IPS DF 4.7 (cell line): ENCODE results near the gene ZBTB11.
"Not testable (repeated sequence)": the region's sequence is repeated elsewhere in the genome, so short reads cannot be mapped to it uniquely, and the experiment has no call there.

Experiments
- DNase-seq: peaks from one replicate; pipeline ENCODE4 v3.0.0-alpha.2; 2013; ENCODE audit warnings: low spot score; ENCODE audit errors: extremely low read depth

ZBTB11 gene, protein sequence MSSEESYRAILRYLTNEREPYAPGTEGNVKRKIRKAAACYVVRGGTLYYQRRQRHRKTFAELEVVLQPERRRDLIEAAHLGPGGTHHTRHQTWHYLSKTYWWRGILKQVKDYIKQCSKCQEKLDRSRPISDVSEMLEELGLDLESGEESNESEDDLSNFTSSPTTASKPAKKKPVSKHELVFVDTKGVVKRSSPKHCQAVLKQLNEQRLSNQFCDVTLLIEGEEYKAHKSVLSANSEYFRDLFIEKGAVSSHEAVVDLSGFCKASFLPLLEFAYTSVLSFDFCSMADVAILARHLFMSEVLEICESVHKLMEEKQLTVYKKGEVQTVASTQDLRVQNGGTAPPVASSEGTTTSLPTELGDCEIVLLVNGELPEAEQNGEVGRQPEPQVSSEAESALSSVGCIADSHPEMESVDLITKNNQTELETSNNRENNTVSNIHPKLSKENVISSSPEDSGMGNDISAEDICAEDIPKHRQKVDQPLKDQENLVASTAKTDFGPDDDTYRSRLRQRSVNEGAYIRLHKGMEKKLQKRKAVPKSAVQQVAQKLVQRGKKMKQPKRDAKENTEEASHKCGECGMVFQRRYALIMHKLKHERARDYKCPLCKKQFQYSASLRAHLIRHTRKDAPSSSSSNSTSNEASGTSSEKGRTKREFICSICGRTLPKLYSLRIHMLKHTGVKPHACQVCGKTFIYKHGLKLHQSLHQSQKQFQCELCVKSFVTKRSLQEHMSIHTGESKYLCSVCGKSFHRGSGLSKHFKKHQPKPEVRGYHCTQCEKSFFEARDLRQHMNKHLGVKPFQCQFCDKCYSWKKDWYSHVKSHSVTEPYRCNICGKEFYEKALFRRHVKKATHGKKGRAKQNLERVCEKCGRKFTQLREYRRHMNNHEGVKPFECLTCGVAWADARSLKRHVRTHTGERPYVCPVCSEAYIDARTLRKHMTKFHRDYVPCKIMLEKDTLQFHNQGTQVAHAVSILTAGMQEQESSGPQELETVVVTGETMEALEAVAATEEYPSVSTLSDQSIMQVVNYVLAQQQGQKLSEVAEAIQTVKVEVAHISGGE

DNA sequence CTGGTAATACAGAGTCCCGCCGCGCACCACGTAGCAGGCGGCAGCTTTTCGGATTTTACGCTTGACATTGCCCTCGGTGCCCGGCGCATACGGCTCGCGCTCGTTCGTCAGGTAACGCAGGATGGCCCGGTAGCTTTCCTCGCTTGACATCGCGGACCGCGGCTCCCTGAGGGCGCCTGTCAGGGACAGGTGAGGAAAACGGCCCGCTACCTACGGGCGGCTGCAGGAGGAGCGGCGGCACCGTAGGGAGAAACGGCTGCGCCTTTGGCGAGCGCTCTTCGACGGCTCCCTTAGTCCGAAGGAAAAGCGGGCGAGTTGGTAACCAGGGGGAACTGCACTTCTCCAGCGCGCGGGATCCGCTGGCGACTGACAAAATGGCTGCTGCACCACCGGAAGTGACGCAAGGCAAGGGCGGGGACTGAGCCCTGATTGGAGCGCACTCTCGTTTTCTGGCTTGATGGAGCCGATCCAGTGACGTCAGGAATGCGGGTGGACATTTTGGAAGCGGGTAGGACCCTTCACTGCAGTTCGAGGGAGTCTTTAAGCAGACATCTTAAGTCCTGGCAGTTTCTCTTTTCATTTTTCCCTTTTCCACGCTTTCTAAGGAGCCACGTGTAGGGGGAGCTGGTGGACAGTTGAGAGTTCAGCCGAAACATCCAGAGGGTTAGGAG is at the start of gene ZBTB11:
TSS of gene ZBTB11 (minus strand) at position 368 of the 671 bp plus-strand sequence. CDS start at position 150, 218 bp downstream.
- DNase-seq = peak; percentile 98

DNA sequence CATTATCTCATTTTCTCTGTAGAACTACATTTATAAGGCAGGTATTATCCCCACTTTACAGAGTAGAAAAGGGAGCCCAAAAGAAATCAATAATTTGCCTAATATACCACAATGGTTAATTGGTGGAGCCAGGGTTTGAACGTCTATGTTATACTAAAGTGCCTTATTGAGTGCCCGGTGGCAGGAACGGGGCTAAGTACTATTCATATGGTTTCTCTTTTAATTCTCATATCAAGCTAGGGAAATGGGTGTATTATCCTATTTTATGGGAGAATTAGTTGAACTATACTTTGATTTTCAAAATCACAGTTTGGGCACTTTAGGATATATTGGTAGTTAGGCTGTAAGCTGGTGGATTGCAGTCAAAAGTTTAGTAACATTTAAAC is 49.0 kb upstream of the ZBTB11 start:
- no peak for DNase-seq

DNA sequence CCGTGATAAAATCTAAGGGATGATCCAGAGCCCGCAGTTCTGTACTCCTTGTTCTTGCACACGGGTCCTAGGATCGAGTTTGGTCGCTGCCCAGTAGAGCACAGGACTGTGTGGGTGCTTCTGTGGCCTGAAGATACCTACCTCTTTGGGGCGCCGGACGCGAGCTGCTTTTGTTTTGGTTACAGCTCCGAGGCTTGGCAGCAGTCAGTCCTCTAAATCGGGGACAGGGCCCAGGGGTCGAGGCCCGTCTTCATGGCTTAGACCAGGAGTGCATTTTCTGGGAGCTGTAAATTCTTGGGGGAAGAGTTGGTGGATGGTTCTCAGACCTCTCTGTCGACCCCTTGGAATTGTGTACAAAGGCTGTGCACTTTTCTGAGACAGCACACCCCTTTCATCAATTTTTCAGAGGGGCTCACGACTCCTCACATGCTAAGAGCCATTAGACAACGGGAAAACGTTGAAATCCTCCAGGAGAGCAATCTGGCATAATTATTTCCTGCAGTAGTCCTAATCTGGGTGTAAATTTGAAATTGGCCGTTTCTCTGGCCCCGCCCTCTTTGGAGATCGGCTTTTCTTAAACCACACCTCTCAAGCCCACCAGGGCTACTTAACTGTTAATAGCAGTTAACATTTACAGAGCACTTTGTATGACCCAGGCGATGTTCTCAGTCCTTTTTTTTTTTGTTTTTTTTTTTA is 48.4 kb upstream of the ZBTB11 start:
- DNase-seq = no peak

DNA sequence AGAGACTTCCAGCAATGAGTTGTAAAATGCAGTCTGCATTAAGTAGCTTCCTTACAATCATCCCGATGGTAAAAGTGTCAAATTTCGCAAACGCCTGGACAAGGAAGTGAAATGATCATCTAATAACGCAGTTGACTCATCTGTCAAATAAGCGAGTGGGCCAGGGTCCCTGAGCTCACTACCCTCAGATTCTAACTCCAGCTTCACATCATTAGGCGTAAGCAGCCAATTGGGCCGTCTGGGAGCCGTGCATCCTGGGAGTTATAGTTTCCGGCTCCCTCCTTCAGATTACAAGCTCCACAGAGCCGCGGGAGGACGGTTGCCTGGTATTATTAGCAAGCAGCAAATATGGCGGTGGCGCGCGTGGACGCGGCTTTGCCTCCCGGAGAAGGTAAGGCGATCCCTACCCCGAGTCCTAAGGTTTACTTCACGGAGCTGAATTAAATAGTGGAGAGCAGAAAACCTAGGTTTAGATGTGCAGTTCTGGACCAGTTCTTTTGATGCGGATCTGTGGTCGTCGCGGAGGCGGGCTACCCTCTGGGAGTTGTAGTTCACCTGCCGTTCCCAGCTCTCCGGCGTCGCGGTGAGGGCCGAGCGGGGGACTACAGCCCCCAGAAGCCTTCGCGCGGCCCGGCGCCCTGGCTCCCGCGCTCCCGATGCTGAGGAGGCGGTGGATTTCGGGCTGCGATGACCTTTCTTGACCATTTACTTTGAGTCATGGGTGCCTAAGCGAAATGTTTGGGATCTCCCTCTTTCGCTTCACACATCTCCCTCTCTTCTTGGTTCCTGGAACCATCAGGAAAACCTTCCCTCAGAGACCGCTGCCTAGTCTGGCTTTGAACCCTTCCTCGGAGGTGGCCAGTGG is 47.6 kb upstream of the ZBTB11 start, which contains the start of gene CEP97:
TSS of gene CEP97 (plus strand) at position 286 of the 865 bp plus-strand sequence. CDS start at position 349, 63 bp downstream.
- DNase-seq = peak; percentile 53

DNA sequence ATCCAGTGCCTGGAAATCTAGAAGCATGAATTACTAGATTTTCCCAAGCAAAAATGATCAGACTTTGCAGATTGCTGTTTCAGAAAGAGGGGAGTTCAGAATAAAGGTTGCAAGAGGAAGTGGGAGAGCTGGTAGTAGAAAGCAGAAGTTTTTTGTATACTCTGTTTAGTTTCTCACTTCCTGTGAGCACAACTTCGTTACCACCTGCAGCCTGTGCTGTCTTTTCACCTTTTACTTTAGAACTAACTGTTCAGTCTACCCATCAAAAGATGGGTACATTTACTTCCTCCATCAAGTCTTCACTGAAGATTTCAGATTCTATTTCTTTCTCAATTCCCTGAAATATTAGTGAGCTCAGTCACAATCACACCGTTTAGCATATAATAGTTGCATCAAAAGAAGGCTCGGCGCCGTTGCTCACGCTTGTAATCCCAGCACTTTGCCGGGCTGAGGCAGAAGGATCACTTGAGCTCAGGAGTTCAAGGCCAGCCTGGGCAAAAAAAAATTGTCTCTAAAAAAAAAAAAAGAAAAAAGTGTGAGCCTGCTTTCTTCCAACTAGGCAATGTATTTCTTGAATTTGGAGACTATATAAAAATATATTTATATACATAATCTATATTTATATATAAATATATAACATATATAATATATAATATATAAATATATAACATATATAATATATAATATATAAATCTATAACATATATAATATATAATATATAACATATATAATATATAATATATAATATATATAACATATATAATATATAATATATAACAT is 45.7 kb upstream of the ZBTB11 start:
- no peak for DNase-seq

DNA sequence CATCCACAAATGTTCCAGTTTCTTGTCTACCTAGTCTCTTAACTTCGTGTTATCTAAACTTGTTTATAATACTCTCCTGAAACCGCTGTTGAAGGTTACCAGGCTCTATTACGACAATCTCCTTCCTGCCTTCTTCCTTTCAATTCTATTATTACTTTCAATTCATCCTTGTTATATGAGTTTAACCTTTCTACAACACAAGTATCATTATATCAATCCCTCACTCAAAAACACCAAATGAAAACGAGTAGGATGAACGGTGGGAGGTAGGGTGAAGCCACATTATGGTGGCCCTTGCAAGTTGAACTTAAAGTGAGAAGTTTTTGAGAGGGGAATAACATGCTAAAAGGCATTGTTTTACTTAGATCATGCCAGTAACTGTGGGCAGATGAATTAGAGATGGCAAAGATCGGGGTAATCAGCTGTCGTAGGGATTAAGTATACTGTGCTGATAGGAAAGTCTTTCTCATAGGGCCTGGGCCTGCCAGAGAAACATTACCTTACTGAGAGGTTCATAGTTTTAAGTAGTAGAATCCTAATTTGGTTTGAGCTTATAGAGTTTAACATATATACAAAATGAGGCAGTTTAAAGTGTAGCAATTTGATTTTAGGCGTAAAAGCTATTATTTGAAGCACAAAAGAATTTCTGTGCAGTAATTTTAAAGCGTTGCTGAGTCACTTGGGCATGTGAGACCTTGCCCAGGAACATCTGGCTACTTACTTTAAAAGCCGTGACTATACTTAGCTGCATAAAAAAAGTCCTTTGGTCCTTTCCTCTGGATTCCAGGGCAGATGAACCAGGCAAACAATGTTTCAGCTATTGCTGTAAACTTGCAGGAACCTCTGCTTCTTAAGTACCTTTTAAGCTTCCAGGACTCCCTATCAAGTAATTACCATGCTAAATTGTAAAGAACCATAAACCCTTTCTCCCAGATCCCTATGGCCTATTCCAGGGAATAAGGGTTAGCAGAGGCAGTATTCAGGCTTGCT is 44.2 kb upstream of the ZBTB11 start:
- DNase-seq = no peak

DNA sequence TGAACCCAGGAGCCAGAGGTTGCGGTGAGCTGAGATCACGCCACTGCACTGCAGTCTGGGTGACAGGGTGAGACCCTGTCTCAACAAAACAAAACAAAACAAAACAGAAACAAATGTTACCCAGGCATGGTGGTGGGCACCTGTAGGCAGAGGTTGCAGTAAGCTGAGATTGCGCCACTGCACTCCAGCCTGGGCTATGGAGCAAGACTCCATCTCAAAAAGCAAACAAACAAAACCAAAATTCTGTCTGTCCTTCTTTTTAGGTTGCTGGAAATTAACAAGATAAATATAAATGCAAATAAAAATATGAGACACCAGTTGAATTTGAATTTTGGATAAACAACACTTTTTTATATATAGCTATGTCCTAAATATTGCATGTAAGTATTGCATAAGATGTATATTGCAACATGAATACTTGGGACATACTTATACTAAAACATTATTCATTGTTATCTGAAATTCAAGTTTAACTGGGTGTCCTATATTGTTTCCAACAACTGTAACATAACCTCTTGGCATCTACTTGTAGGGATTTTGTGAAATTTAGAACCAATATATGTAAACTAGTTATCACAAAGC is 42.8 kb upstream of the ZBTB11 start:
- no peak for DNase-seq

DNA sequence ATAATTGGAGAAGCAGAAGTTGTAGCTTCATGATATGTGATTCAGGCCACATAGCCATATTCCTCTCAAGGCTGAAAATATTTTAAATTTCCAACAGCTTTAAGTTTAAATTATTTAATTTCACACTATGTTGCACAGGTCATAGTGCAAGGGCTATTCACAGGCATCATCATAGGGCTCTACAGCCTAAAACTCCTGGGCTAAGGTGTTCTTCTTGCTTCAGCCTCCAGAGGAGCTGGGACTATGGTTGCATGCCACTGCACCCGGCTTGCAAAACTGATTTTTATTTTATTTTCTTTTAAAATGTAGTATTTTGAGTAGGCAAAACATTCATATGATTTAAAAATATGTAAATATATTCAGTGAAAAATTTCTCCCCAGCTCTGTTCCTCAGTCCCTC is 41.5 kb upstream of the ZBTB11 start:
- no peak for DNase-seq

DNA sequence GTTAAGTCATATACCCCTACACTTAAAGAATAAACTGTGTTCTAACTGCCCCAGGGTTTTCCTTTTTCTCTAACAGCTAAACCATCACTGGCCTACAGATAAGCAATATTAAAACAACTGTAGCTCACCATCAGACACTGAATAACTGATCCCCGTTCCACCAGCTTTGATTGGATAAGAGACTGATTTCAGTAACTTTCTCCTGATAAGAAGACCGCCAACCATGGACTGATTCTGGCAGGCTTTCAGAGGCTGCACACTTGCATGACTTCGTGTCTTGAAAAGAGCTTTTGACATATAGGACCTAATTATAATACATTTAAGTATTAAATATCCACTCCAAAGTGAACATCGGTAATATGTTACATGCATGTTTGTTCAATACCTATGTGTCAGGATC is 32.2 kb upstream of the ZBTB11 start:
- no peak for DNase-seq

DNA sequence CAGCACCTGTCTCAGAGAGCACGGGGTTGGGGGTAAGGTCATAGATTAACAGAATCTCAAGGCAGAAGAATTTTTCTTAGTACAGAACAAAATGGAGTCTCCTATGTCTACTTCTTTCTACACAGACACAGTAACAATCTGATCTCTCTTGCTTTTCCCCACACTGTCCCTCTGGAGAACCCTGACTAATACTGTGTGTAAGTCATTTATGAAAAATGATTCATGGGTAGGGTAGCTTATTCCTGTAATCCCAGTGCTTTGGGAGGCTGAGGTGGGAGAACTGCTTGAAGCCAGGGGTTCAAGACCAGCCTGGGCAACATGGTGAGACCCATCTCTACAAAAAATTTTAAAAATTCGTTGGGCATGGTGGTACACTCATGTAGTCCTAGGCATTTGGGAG is 27.7 kb upstream of the ZBTB11 start:
- DNase-seq = not testable (repeated sequence)

DNA sequence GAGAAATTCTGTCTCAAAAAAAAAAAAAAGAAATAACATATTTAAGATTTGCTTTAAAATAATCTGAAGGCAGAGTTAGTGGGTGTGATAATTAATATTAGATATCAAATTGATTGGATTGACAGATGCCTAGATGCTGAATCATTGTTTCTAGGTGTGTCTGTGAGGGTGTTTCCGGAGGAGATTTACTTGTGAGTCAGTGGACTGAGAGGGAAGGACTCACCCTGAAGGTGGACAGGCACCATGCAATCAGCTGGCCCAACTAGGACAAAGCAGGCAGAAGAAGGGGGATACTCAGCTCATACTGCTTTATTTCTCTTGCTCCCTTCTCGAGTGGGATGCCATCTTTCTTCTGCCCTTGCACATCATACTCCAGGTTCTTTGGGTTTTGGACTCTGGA is 26.2 kb upstream of the ZBTB11 start:
- no peak for DNase-seq

DNA sequence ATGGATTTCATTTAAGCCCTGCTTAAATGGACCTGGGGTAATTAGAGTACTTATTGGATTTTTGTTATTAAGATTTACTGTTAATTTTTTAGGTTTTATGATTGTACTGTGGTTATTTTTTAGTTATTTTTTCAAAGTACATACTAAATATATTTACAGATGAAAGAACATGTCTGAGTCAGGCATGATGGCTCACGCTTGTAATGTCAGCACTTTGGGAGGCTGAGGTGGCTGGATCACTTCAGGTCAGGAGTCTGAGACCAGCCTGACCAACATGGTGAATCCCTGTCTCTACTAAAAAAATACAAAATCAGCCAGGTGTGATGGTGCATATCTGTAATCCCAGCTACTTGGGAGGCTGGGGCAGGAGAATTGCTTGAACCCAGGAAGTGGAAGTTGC is 25.8 kb upstream of the ZBTB11 start:
- DNase-seq = no peak

DNA sequence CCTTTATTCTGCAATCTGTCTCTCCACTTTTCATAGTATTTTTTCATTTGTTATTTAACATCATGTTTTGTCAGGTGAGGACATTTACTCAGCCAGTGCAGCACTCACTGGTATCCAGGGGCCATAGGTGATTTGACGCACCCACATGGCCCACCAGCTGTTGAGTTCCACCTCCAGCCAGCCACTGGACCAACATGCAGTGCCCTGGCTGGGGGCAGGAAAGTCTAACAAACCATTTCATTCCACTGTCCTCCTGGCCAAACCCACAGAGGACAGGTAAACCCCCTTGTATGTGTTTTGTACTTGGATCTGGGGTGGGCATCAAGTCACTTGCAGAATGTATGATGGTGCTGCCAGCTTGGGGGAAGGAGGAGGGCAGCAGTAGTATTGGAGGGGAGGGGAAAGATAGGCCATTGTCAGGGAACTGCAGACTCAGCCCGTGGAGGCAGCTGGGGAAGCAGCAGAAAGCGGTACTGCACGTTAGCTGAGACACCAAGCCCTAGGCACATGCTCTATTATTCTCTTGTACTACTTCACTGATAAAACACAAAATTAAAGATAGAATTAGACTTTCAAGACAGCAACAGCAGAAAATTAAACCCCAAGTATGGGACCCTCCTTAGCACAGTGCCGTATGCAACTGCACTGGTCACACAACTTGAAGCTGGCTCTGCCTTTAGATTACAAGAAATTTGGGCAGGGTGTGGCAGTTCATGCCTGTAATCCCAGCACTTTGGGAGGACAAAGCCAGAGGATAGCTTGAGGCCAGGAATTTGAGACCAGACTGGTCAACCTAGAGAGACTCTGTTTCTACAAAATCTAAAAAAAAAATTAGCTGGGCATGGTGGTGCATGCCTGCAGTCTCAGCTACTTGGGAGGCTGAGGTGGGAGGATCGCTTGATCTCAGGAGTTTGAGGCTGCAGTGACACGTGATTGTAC is 25.0 kb upstream of the ZBTB11 start:
- no peak for DNase-seq

DNA sequence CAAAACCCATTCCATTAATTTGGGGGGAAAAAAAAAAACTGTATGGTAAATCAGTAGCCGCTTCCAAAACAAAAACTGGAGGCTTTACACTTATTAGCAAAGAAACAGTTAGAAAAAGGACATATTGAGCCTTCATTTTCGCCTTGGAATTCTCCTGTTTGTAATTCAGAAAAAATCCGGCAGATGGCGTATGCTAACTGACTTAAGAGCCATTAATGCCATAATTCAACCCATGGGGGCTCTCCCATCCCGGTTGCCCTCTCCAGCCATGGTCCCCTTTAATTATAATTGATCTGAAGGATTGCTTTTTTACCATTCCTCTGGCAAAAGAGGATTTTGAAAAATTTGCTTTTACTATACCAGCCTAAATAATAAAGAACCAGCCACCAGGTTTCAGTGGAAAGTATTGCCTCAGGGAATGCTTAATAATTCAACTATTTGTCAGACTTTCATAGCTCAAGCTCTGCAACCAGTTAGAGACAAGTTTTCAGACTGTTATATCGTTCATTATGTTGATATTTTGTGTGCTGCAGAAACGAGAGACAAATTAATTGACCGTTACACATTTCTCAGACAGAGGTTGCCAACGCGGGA is 18.9 kb upstream of the ZBTB11 start:
- DNase-seq = no peak

DNA sequence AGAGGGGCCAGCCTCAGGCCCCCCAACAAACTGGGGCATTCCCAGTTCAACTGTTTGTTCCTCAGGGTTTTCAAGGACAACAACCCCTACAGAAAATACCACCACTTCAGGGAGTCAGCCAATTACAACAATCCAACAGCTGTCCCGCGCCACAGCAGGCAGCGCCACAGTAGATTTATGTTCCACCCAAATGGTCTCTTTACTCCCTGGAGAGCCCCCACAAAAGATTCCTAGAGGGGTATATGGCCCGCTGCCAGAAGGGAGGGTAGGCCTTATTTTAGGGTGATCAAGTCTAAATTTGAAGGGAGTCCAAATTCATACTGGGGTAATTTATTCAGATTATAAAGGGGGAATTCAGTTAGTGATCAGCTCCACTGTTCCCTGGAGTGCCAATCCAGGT is 17.9 kb upstream of the ZBTB11 start:
- DNase-seq = not testable (repeated sequence)

DNA sequence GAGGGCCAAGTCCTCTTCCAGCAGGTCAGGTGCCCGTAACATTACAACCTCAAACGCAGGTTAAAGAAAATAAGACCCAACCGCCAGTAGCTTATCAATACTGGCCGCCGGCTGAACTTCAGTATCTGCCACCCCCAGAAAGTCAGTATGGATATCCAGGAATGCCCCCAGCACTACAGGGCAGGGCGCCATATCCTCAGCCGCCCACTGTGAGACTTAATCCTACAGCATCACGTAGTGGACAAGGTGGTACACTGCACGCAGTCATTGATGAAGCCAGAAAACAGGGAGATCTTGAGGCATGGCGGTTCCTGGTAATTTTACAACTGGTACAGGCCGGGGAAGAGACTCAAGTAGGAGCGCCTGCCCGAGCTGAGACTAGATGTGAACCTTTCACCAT is 16.6 kb upstream of the ZBTB11 start:
- DNase-seq = not testable (repeated sequence)
